ENCODE results near the gene RIPOR2.

GRCh38 chr6:24927985-24928745, 7.6 kb downstream of the RIPOR2 start:
- TF ChIP-seq GATA2 (IDR thresholded peaks at IDR 0.05; ENCODE audit: low read depth, low read length) (no peak), GATA3 (IDR thresholded peaks at IDR 0.05; ENCODE audit: low read depth, low read length) (no peak)

Data from SH-SY5Y (cell line).